Cardiac muscle cell (in vitro differentiated cells and primary cell): Measurements from ENCODE around the gene UTP11. TPM values are rescaled to one million over a fixed set of nuclear protein-coding genes. Genes with fewer than 3 reads are reported as not detected.

Source experiments
- DNase-seq, 2 donors: peaks; one replicate each; pipeline versions ENCODE4 v3.0.0 to v3.0.0-alpha.2; 2010 to 2017; ENCODE audit warnings: low read depth in 1 of 2, low spot score in 1 of 2
- H3K27ac ChIP-seq: fragments of 200-600 bp; sonication (generic); 2 replicates; pipeline ENCODE4 v1.5.1; 2016
- H3K27me3 ChIP-seq: fragments of 200-600 bp; sonication (generic); 2 replicates; pipeline ENCODE4 v1.6.0; 2016; ENCODE audit warnings: control low read depth
- H3K36me3 ChIP-seq: fragments of 200-600 bp; sonication (generic); 2 replicates; pipeline ENCODE4 v1.5.1; 2016; ENCODE audit warnings: control low read depth
- H3K4me1 ChIP-seq: fragments of 200-600 bp; sonication (generic); 2 replicates; pipeline ENCODE4 v1.8.1; 2017; ENCODE audit warnings: low read depth, mild to moderate bottlenecking, mixed run types
- H3K4me3 ChIP-seq: fragments of 200-600 bp; sonication (generic); 2 replicates; pipeline ENCODE4 v1.5.1; 2016; ENCODE audit warnings: mild to moderate bottlenecking
- H3K9me3 ChIP-seq: fragments of 200-600 bp; sonication (generic); 2 replicates; pipeline ENCODE4 v1.5.1; 2017; ENCODE audit warnings: low read depth, mild to moderate bottlenecking, control low read depth
- CTCF ChIP-seq: IDR thresholded peaks from 2 replicates; pipeline ENCODE4 v1.5.1; 2012; ENCODE audit warnings: low read depth, mild to moderate bottlenecking, low read length
- polyA plus RNA-seq: library from polyadenylated mRNA; unstranded; fragments of >200 nt; fragmentation: Nextera tagmentation; extraction: Ambion mirVana; gene quantifications from 2 replicates; pipeline ENCODE4 v1.2.1, GENCODE V29; 2016
- total RNA-seq: library from RNA; depleted of rRNA; stranded (reverse); fragments of >200 nt; gene quantifications from 2 replicates; pipeline ENCODE4 v1.2.3, GENCODE V29; 2016

UTP11 gene
- total and polyA plus RNA-seq, 2 experiments from 2014 or later = 57.0 to 57.7 TPM

- Histone ChIP-seq H3K9me3 (no peaks in the 10 kb centered on the region), H3K4me3 (no peak overlapping the region), H3K36me3 (peaks cover 25% of the 10 kb centered on the region), H3K27ac (no peak overlapping the region), H3K4me1 (peaks cover 10% of the 10 kb centered on the region), H3K27me3 (no peaks in the 10 kb centered on the region)
- peak; percentile 17 for TF ChIP-seq CTCF
- DNase-seq = peak in 1 of 2 donors; percentile 27
Measured at GRCh38 chr1:38014171-38014570, 1.6 kb downstream of the UTP11 start.

GRCh38 chr1:38014724-38015424 lies 2.3 kb downstream of the UTP11 start:
- H3K27me3 ChIP-seq = no peaks in the 10 kb centered on the region
- no peak overlapping the region for H3K4me3 ChIP-seq
- peaks cover 31% of the 10 kb centered on the region for H3K36me3 ChIP-seq
- H3K4me1 ChIP-seq = peaks cover 4% of the 10 kb centered on the region
- no peaks in the 10 kb centered on the region for H3K9me3 ChIP-seq
- DNase-seq = no peak
- TF ChIP-seq CTCF = no peak
- peak overlapping the region; percentile 82 for H3K27ac ChIP-seq

- DNase-seq = peak in 1 of 2 donors; percentile 82
- Histone ChIP-seq H3K36me3 (peaks cover 41% of the 10 kb centered on the region), H3K4me3 (no peak overlapping the region), H3K27ac (peak overlapping the region; percentile 82), H3K9me3 (no peaks in the 10 kb centered on the region), H3K4me1 (peaks cover 4% of the 10 kb centered on the region), H3K27me3 (no peaks in the 10 kb centered on the region)
- peak; percentile 3 for TF ChIP-seq CTCF
Measured at GRCh38 chr1:38015978-38016725, 3.6 kb downstream of the UTP11 start.

- peak; percentile 74 for TF ChIP-seq CTCF
- H3K9me3 ChIP-seq = no peaks in the 10 kb centered on the region
- peak; percentile 26 to 65 for DNase-seq
- no peak overlapping the region for H3K4me3 ChIP-seq
- H3K27me3 ChIP-seq = no peaks in the 10 kb centered on the region
- H3K4me1 ChIP-seq = no peaks in the 10 kb centered on the region
- H3K27ac ChIP-seq = no peak overlapping the region
- H3K36me3 ChIP-seq = peaks cover 61% of the 10 kb centered on the region
Measured at GRCh38 chr1:38018864-38019343, 6.4 kb downstream of the UTP11 start.

GRCh38 chr1:38020396-38020795 lies 7.9 kb downstream of the UTP11 start:
- no peak for DNase-seq
- no peaks in the 10 kb centered on the region for H3K4me1 ChIP-seq
- no peak for TF ChIP-seq CTCF
- H3K27me3 ChIP-seq = no peaks in the 10 kb centered on the region
- peaks cover 72% of the 10 kb centered on the region for H3K36me3 ChIP-seq
- no peak overlapping the region for H3K4me3 ChIP-seq
- no peak overlapping the region for H3K27ac ChIP-seq
- H3K9me3 ChIP-seq = no peaks in the 10 kb centered on the region
